Pancreas (tissue), 10 donors: ENCODE data around the gene AATF. TPM values are rescaled to one million over a fixed set of nuclear protein-coding genes. Genes with fewer than 3 reads are reported as not detected.

Experiments
- ATAC-seq, 4 donors: fragments of 200-7000 bp; cut with Tn5 transposase; one replicate each; pipeline versions ENCODE4 v1.8.0 to v1.9.1; 2020; ENCODE audit warnings: mild to moderate bottlenecking in 4 of 4, moderate library complexity in 4 of 4
- DNase-seq, 6 donors: peaks; one replicate each; pipeline ENCODE4 v3.0.0-alpha.2; 2020
- FAIRE-seq: peaks from 2 replicates; lab custom pipeline; 2012; peaks lifted over from hg19 to GRCh38; lab: Jason Lieb, UNC
- H3K27ac ChIP-seq, 4 donors: fragments of 200-600 bp; sonication (generic); 1 replicate in 3 of 4; 2 replicates in 1 of 4; pipeline versions ENCODE4 v1.5.0 to v1.8.0; 2020
- H3K27me3 ChIP-seq, 4 donors: fragments of 200-600 bp; one replicate each; pipeline ENCODE4 v1.8.0; 2021
- H3K36me3 ChIP-seq, 3 donors: fragments of 200-600 bp; sonication (generic) in 1 of 3; one replicate each; pipeline versions ENCODE4 v1.5.0 to v1.8.0; 2020 to 2021
- H3K4me1 ChIP-seq, 3 donors: fragments of 200-600 bp; one replicate each; pipeline ENCODE4 v1.8.0; 2021
- H3K4me3 ChIP-seq, 4 donors: fragments of 200-600 bp; sonication (generic) in 2 of 4; one replicate each; pipeline versions ENCODE4 v1.5.0 to v1.8.0; 2020 to 2021
- H3K9me3 ChIP-seq, 4 donors: fragments of 200-600 bp; one replicate each; pipeline ENCODE4 v1.8.0; 2021
- CTCF ChIP-seq, 4 donors: fragments of 200-600 bp; sonication (generic) in 3 of 4; IDR thresholded peaks; one replicate each; pipeline versions ENCODE4 v1.5.0 to v1.8.0; 2021; ENCODE audit warnings: antibody characterized with exemption in 4 of 4
- WGBS, 2 donors: extraction: QIAGEN DNeasy Blood & Tissue Kit; methylation state at CpG; one replicate each; pipeline ENCODE4 v1.1.7; 2013; 5-methylcytosine and 5-hydroxymethylcytosine counted together
- intact Hi-C, 3 donors: fragments of 100-400 bp; cut with DNase I; formaldehyde crosslinking; loops; one replicate each; pipeline versions ENCODE4 v1.11.1 to v1.14.2; 2022
- polyA plus RNA-seq, 2 donors: library from polyadenylated mRNA; stranded (reverse); fragments of 200-250 nt; gene quantifications; one replicate each; pipeline ENCODE4 v1.2.3, GENCODE V29; 2013
- total RNA-seq, 6 donors: library from RNA; stranded (reverse); fragmentation: NEBNext Ultra II Directional in 4 of 6; extraction: Animal tissue kit (Norgen Biotek cat#: 25700) in 4 of 6; gene quantifications; one replicate each; pipeline versions ENCODE4 v1.2.1 to v1.2.4, GENCODE V29; 2021 to 2023
- donor health status: healthy with polysubstance abuse.
- donor health status: DM: no; HTN: no; CAD: no; lungs with moderate emphysema.
- donor health status: DM: no; HTN: no; CAD: no.
- donor health status: control.
- donor health status: control.
- donor health status: Bipolar disorder and iron deficiency.
- donor health status: DM: yes; HTN: yes; CAD: no.
- donor health status: DM: no; HTN: no; CAD: no.
- donor health status: DM: no; HTN: no; CAD: no.
- donor health status: DM: yes; HTN: yes; CAD: no.

The AATF gene
- total and polyA plus RNA-seq, 8 donors, result 20.1 to 38.4 (median 28.5) TPM

GRCh38 chr17:36923814-36924221 is 24.9 kb upstream of the AATF start:
- H3K27me3 ChIP-seq, result peaks cover 0 to 13% (median 2%) of the 10 kb centered on the region in 4 donors
- H3K9me3 ChIP-seq, result no peaks in the 10 kb centered on the region
- no peak for DNase-seq
- H3K36me3 ChIP-seq, result no peaks in the 10 kb centered on the region
- no peak for TF ChIP-seq CTCF (IDR thresholded peaks at IDR 0.05)
- ATAC-seq, result peak in 3 of 4 donors; percentile 63 to 64 (median 63)
- FAIRE-seq, result no peak
- 44 to 55% methylated on average over 5 of the region's 5 CpGs for WGBS, 2 donors
- H3K4me3 ChIP-seq, result no peak overlapping the region
- intact Hi-C loops, result no loop called here
- H3K4me1 ChIP-seq, result no peaks in the 10 kb centered on the region
- H3K27ac ChIP-seq, result no peak overlapping the region

- Histone ChIP-seq H3K36me3 (no peaks in the 10 kb centered on the region), H3K27ac (no peak overlapping the region), H3K9me3 (no peaks in the 10 kb centered on the region), H3K27me3 (peaks cover 0 to 34% (median 2%) of the 10 kb centered on the region in 4 donors), H3K4me3 (no peak overlapping the region), H3K4me1 (no peaks in the 10 kb centered on the region)
- ATAC-seq (no peak), FAIRE-seq (no peak), DNase-seq (no peak)
- intact Hi-C loops, result no loop called here
- 81 to 85% methylated on average over 3 of the region's 3 CpGs for WGBS, 2 donors
- no peak for TF ChIP-seq CTCF (IDR thresholded peaks at IDR 0.05)
Measured at GRCh38 chr17:36926226-36926625, 22.5 kb upstream of the AATF start.

GRCh38 chr17:36926701-36927100 is 22.1 kb upstream of the AATF start:
- no peak for ATAC-seq
- FAIRE-seq, result no peak
- no peak for TF ChIP-seq CTCF (IDR thresholded peaks at IDR 0.05)
- no peaks in the 10 kb centered on the region for H3K36me3 ChIP-seq
- no peak overlapping the region for H3K27ac ChIP-seq
- H3K4me1 ChIP-seq, result no peaks in the 10 kb centered on the region
- 56 to 75% methylated on average over 2 of the region's 2 CpGs for WGBS, 2 donors
- intact Hi-C loops, result no loop called here
- no peak overlapping the region for H3K4me3 ChIP-seq
- H3K9me3 ChIP-seq, result no peaks in the 10 kb centered on the region
- peaks cover 0 to 39% (median 4%) of the 10 kb centered on the region in 4 donors for H3K27me3 ChIP-seq
- no peak for DNase-seq

GRCh38 chr17:36928471-36929345 is 20.0 kb upstream of the AATF start:
- no peak for DNase-seq
- WGBS, 2 donors, result 51 to 56% methylated on average over 13 of the region's 13 CpGs

More at GRCh38 chr17:36928471-36929345, 20.0 kb upstream of the AATF start:
- ATAC-seq, result no peak
- H3K27ac ChIP-seq, result no peak overlapping the region
- no peaks in the 10 kb centered on the region for H3K9me3 ChIP-seq
- H3K27me3 ChIP-seq, result peaks cover 0 to 53% (median 5%) of the 10 kb centered on the region in 4 donors
- no peak for TF ChIP-seq CTCF (IDR thresholded peaks at IDR 0.05)
- no peak for FAIRE-seq
- no peak overlapping the region for H3K4me3 ChIP-seq
- intact Hi-C loops, result no loop called here
- H3K36me3 ChIP-seq, result no peaks in the 10 kb centered on the region
- peaks cover 0 to 13% (median 1%) of the 10 kb centered on the region in 3 donors for H3K4me1 ChIP-seq
